GM10847 (cell line): Measurements from ENCODE around the gene ANKRD44.

Experiments used
- POLR2A ChIP-seq: IDR thresholded peaks from 2 replicates; pipeline ENCODE4 v1.6.1; 2011; ENCODE audit not compliant: insufficient read length; ENCODE audit errors: extremely low read depth

ANKRD44 gene

GRCh38 chr2:197200762-197201058 lies 109.9 kb downstream of the ANKRD44 start:
- TF ChIP-seq POLR2A = no peak

- TF ChIP-seq POLR2A = no peak
Measured at GRCh38 chr2:197200051-197200761, 110.4 kb downstream of the ANKRD44 start.

- peak; percentile 64 for TF ChIP-seq POLR2A
Measured at GRCh38 chr2:197198890-197199289, 111.7 kb downstream of the ANKRD44 start.

DNA sequence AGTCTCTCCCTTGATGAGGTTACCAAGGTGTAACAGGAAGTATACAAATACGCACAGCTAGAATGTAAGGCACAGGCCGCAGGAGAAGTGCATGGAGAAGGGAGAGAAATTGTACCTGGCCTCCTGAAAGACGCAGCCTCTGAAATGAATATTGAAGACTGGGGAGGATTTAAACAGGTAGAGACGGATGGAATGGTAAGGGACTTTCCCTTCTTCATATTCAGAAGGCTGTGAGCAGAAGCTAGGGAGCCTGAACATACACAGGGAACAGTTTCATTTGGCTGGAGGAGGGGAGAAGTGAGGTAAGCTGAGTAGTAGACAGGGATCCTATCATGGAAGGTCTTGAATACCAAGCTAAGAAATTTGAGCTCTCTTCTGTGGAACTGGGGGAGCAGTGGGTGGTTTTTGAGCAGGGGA lies 112.7 kb downstream of the ANKRD44 start:
- no peak for TF ChIP-seq POLR2A

DNA sequence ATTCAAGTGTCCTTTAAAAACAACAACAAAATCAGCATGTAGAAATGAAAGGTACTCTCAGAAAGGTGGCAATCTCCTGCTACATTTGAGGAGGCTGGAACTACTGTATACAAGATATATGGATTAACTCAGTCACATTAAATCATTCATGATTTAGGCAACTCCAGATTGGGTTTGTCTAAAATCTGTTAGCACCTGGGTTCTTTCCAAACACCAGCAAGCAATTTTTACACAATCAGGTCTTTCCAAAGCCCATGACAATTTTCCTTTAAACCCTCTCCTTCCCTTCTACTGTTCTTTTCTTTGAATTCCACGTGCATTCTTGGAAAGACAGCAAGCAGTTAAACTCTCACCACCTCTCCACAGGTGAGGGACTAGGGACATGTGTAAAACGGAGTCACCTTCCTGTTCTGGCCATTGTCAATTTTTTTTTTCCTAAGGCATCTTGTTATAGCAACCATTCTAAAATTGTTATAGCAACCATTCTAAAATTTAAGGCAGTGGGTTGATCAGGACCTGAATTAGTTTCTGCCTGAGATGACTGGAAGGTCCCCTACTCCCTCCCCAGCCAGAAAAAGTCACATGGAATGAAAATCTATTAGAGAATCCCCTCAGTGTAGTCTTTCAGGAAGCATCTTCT lies 113.9 kb downstream of the ANKRD44 start:
- no peak for TF ChIP-seq POLR2A

- TF ChIP-seq POLR2A = no peak
Measured at GRCh38 chr2:197195518-197195917, 115.1 kb downstream of the ANKRD44 start.

GRCh38 chr2:197191940-197192322 lies 118.6 kb downstream of the ANKRD44 start:
- no peak for TF ChIP-seq POLR2A

- no peak for TF ChIP-seq POLR2A
Measured at GRCh38 chr2:197191177-197191939, 119.2 kb downstream of the ANKRD44 start.

- TF ChIP-seq POLR2A = no peak
Measured at GRCh38 chr2:197190100-197190432, 120.5 kb downstream of the ANKRD44 start.

DNA sequence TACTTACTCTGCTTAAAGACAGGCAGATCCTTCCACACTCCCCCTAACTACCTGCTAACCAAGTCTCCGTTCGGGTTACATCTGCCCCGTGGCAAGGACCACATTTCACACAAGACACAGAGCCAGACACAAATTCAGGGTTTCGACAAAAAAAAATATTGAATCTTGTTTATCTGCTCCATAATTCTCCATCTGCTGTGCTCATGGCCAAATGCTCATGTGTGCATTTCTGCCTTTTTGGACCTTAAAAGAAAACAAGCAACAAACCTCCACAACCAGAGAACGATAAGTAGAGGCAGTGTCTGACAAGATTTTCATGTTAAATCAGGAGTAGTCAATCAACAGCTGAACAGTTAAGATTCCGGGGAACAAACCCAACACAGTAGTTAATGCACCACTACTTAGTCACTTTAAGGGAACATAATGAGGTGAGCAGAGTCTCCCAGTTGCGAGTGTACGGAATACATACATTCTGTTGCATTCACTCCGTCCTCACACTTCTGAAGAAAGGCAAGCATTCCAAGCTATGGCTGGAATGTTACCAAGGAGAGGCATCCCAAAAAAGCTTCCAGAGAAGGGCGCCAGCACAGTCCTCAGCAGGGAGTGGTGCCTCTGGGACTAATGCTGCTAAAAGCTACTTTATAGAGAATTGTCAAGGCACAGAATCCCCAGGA lies 121.0 kb downstream of the ANKRD44 start:
- TF ChIP-seq POLR2A = no peak

GRCh38 chr2:197185676-197186075 lies 124.9 kb downstream of the ANKRD44 start:
- no peak for TF ChIP-seq POLR2A

DNA sequence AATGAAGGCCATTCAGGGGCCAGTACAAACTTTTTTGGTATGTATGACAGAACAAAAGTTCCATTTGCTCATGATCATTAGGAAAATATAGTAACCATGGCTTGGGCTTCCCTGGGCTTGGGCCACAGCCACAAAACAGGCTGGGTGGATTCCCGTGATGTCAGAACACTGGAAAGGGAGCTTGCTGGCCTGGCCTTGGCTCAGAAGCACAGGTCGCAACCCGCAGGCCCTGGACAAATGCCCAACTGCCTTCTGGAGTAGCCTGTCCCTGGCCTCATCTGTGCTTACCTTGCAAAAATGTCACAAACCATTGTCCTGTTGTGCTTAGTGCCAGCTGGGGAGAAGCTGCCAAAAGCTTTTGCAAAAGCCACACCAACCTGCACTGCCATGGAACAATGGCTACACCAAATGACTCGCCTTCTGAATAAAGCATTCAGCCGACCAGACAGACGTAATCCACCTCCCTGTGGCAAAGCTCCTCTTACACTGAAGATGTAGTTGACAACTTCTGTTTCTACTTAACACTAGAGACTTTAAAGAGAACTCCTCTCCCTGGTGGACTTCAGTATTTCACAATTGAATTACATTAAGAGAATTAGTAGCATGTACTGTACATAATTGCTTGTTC lies 125.5 kb downstream of the ANKRD44 start:
- TF ChIP-seq POLR2A = no peak

DNA sequence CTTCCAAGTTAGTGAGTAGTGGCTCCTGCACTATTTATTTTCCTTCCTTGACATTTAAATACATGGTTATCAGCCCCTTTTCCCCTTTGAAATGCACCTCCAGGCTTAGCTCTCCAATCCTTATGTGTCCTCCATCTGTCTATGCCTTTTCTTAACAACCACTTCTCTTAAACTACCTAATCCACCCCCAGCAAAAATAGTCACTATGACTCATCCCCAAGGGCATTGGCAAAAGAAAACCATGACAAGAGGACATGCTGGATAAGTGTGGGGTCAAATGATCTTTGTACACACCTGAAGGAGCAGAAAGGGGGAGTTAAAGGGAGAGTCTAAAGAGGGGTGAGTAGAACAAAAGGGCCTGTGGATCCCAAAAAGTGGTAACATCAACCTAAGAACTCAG lies 127.2 kb downstream of the ANKRD44 start:
- TF ChIP-seq POLR2A = no peak

DNA sequence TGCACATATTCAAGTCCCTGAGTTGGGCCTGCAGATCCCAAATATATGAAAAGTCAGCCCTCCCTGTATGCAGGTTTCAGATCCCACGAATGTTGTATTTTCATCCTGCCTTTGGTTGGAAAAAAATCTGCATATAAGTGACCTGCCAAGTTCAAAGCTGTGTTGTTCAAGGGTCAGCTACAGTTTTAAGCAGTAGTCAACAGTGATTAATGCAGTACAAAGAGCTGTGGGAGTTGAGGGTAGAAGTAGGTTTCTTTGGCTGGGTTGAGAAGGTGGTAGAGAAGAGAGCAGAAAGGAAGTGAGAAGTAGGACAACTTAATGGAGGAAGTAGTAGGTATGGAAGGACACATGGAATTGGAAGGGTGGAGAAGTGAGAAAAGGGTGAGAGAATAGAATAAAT lies 127.9 kb downstream of the ANKRD44 start:
- TF ChIP-seq POLR2A = no peak

GRCh38 chr2:197181491-197181890 lies 129.1 kb downstream of the ANKRD44 start:
- TF ChIP-seq POLR2A = no peak
